GM23338 (cell line): ENCODE measurements around the gene INPP4B. TPM values are rescaled to one million over a fixed set of nuclear protein-coding genes. Genes with fewer than 3 reads are reported as not detected.

Source experiments
- ATAC-seq: fragments of 200-7000 bp; cut with Tn5 transposase; 3 replicates; pipeline ENCODE4 v1.9.1; 2020
- DNase-seq: peaks from one replicate; pipeline ENCODE4 v3.0.0-alpha.2; 2015; ENCODE audit warnings: low spot score
- H2AFZ ChIP-seq: fragments of 200-600 bp; sonication (generic); 2 replicates; pipeline ENCODE4 v1.8.0; 2016; ENCODE audit warnings: antibody characterized with exemption, mild to moderate bottlenecking, moderate library complexity
- H3F3A ChIP-seq: fragments of 200-600 bp; sonication (generic); replicated peaks from 2 replicates; pipeline ENCODE4 v1.8.0; 2017; ENCODE audit warnings: antibody characterized with exemption, mixed run types, low read depth
- H3K27ac ChIP-seq: fragments of 200-600 bp; sonication (generic); 2 replicates; pipeline ENCODE4 v1.6.1; 2016; ENCODE audit warnings: low read depth
- H3K27me3 ChIP-seq: fragments of 200-600 bp; sonication (generic); 2 replicates; pipeline ENCODE4 v1.8.0; 2016; ENCODE audit warnings: mild to moderate bottlenecking, mixed run types, moderate library complexity; ENCODE audit not compliant: insufficient read depth
- H3K36me3 ChIP-seq: fragments of 200-600 bp; sonication (generic); 2 replicates; pipeline ENCODE4 v1.8.0; 2016; ENCODE audit warnings: mild to moderate bottlenecking; ENCODE audit not compliant: insufficient read depth
- H3K4me1 ChIP-seq: fragments of 200-600 bp; sonication (generic); 2 replicates; pipeline ENCODE4 v1.8.0; 2016; ENCODE audit warnings: mild to moderate bottlenecking, moderate library complexity; ENCODE audit not compliant: insufficient read depth
- H3K4me2 ChIP-seq: fragments of 200-600 bp; sonication (generic); 2 replicates; pipeline ENCODE4 v1.7.1; 2017; ENCODE audit warnings: mixed run types
- H3K4me3 ChIP-seq: fragments of 200-600 bp; sonication (generic); 2 replicates; pipeline ENCODE4 v1.6.1; 2016; ENCODE audit warnings: mixed run types
- H3K79me2 ChIP-seq: fragments of 200-600 bp; sonication (generic); replicated peaks from 2 replicates; pipeline ENCODE4 v1.8.0; 2017; ENCODE audit warnings: mild to moderate bottlenecking; ENCODE audit not compliant: insufficient read depth
- H3K9me2 ChIP-seq: fragments of 200-600 bp; sonication (generic); 2 replicates; pipeline ENCODE4 v1.8.0; 2017; ENCODE audit not compliant: insufficient read depth
- H4K20me1 ChIP-seq: fragments of 200-600 bp; sonication (generic); replicated peaks from 2 replicates; pipeline ENCODE4 v1.8.0; 2017; ENCODE audit warnings: mild to moderate bottlenecking; ENCODE audit not compliant: insufficient read depth
- H3K27ac Mint-ChIP-seq: 2 replicates; pipeline ENCODE4 v1.8.0; 2020; ENCODE audit warnings: inconsistent platforms, mild to moderate bottlenecking, moderate library complexity, mixed read lengths
- H3K27me3 Mint-ChIP-seq: 3 replicates; pipeline ENCODE4 v1.8.0; 2022; ENCODE audit warnings: low read depth, mild to moderate bottlenecking, moderate library complexity, mixed read lengths, inconsistent platforms; ENCODE audit not compliant: insufficient read depth, poor library complexity
- H3K36me3 Mint-ChIP-seq: 3 replicates; pipeline ENCODE4 v1.8.0; 2021; ENCODE audit warnings: low read depth, mild to moderate bottlenecking, inconsistent platforms, moderate library complexity, mixed read lengths
- H3K4me1 Mint-ChIP-seq: 3 replicates; pipeline ENCODE4 v1.8.0; 2020; ENCODE audit warnings: mild to moderate bottlenecking, inconsistent platforms, mixed read lengths
- H3K4me3 Mint-ChIP-seq: 3 replicates; pipeline ENCODE4 v1.8.0; 2021; ENCODE audit warnings: moderate library complexity, mild to moderate bottlenecking, inconsistent platforms, mixed read lengths
- H3K9me3 Mint-ChIP-seq: 3 replicates; pipeline ENCODE4 v1.8.0; 2020; ENCODE audit warnings: moderate library complexity, mild to moderate bottlenecking, inconsistent platforms, mixed read lengths
- CREB1 ChIP-seq: fragments of 250-450 bp; sonication (Bioruptor Pico); IDR thresholded peaks from 2 replicates; pipeline ENCODE4 v1.5.0; 2020; ENCODE audit warnings: low read depth, mild to moderate bottlenecking, moderate library complexity
- ETS1 ChIP-seq: IDR thresholded peaks from 2 replicates; pipeline ENCODE4 v1.6.1; 2016; ENCODE audit warnings: antibody characterized with exemption
- EZH2 ChIP-seq: fragments of 200-600 bp; sonication (generic); IDR thresholded peaks from one replicate; pipeline ENCODE4 v1.8.0; 2017; ENCODE audit warnings: antibody characterized with exemption, mild to moderate bottlenecking, low read depth; ENCODE audit not compliant: unreplicated experiment
- EZH2phosphoT487 ChIP-seq: fragments of 200-600 bp; sonication (generic); IDR thresholded peaks from one replicate; pipeline ENCODE4 v1.8.1; 2018; ENCODE audit warnings: antibody characterized with exemption; ENCODE audit not compliant: unreplicated experiment
- NANOG ChIP-seq: IDR thresholded peaks from 2 replicates; pipeline ENCODE4 v1.6.1; 2016; ENCODE audit warnings: antibody characterized with exemption, borderline replicate concordance
- POLR2AphosphoS5 ChIP-seq: IDR thresholded peaks from 2 replicates; pipeline ENCODE4 v1.6.1; 2016; ENCODE audit warnings: antibody characterized with exemption, low read depth
- ZNF114 ChIP-seq: fragments of 250-450 bp; sonication (Bioruptor Pico); IDR thresholded peaks from 2 replicates; pipeline ENCODE4 v1.5.0; 2020; ENCODE audit warnings: mild to moderate bottlenecking, moderate library complexity
- polyA plus RNA-seq: library from polyadenylated mRNA; unstranded; fragments of >200 nt; fragmentation: Nextera tagmentation; extraction: Ambion mirVana; gene quantifications from 2 replicates; pipeline ENCODE4 v1.2.1, GENCODE V29; 2016
- total RNA-seq: library from RNA; depleted of rRNA; stranded (reverse); fragments of >200 nt; shearing (Covaris generic); gene quantifications from 2 replicates; pipeline ENCODE4 v1.2.3, GENCODE V29; 2014
- TF ChIP-seq, protein P1 (sequence below), 2 experiments: fragments of 200-600 bp in 1 of 2; sonication (generic) in 1 of 2; conservative IDR thresholded peaks; 2 replicates each; pipeline versions ENCODE4 v1.5.1 to v1.6.1; 2016 to 2017; ENCODE audit warnings: antibody characterized with exemption in 2 of 2, low read depth in 2 of 2, mild to moderate bottlenecking in 2 of 2, moderate library complexity in 1 of 2
- TF ChIP-seq, protein P2 (sequence below): IDR thresholded peaks from one replicate; pipeline ENCODE4 v1.6.1; 2018; ENCODE audit warnings: antibody characterized with exemption; ENCODE audit not compliant: unreplicated experiment

INPP4B gene
- total and polyA plus RNA-seq, 2 experiments from 2014 or later, result 0.11 to 0.14 TPM

- peaks cover 11% of the 10 kb centered on the region; the same call in 1 of the 2 replicates for H3K36me3 ChIP-seq
- Mint-ChIP-seq H3K4me1 (no peaks in the 10 kb centered on the region), H3K4me3 (no peak overlapping the region), H3K9me3 (peaks cover 43% of the 10 kb centered on the region), H3K27ac (no peak overlapping the region), H3K27me3 (no peaks in the 10 kb centered on the region), H3K36me3 (peaks cover 16% of the 10 kb centered on the region; the same call in 2 of the 3 replicates)
- H4K20me1 ChIP-seq, result no peaks in the 10 kb centered on the region
- no peak overlapping the region for H3K4me3 ChIP-seq
- 0 out of 2 replicates have a peak, but pooled peaks cover 4% of the 10 kb centered on the region for H3K9me2 ChIP-seq
- no peaks in the 10 kb centered on the region for H3F3A ChIP-seq
- no peaks in the 10 kb centered on the region for H3K27me3 ChIP-seq
- no peak for TF ChIP-seq EZH2phosphoT487
- TF ChIP-seq ETS1, result no peak
- TF ChIP-seq, protein P1, sequence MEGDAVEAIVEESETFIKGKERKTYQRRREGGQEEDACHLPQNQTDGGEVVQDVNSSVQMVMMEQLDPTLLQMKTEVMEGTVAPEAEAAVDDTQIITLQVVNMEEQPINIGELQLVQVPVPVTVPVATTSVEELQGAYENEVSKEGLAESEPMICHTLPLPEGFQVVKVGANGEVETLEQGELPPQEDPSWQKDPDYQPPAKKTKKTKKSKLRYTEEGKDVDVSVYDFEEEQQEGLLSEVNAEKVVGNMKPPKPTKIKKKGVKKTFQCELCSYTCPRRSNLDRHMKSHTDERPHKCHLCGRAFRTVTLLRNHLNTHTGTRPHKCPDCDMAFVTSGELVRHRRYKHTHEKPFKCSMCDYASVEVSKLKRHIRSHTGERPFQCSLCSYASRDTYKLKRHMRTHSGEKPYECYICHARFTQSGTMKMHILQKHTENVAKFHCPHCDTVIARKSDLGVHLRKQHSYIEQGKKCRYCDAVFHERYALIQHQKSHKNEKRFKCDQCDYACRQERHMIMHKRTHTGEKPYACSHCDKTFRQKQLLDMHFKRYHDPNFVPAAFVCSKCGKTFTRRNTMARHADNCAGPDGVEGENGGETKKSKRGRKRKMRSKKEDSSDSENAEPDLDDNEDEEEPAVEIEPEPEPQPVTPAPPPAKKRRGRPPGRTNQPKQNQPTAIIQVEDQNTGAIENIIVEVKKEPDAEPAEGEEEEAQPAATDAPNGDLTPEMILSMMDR (conservative IDR thresholded peaks at IDR 0.05; ENCODE audit: low read depth in 2 of 2), result no peak
- no peak for TF ChIP-seq CREB1
- no peak for TF ChIP-seq ZNF114
- TF ChIP-seq, protein P2, sequence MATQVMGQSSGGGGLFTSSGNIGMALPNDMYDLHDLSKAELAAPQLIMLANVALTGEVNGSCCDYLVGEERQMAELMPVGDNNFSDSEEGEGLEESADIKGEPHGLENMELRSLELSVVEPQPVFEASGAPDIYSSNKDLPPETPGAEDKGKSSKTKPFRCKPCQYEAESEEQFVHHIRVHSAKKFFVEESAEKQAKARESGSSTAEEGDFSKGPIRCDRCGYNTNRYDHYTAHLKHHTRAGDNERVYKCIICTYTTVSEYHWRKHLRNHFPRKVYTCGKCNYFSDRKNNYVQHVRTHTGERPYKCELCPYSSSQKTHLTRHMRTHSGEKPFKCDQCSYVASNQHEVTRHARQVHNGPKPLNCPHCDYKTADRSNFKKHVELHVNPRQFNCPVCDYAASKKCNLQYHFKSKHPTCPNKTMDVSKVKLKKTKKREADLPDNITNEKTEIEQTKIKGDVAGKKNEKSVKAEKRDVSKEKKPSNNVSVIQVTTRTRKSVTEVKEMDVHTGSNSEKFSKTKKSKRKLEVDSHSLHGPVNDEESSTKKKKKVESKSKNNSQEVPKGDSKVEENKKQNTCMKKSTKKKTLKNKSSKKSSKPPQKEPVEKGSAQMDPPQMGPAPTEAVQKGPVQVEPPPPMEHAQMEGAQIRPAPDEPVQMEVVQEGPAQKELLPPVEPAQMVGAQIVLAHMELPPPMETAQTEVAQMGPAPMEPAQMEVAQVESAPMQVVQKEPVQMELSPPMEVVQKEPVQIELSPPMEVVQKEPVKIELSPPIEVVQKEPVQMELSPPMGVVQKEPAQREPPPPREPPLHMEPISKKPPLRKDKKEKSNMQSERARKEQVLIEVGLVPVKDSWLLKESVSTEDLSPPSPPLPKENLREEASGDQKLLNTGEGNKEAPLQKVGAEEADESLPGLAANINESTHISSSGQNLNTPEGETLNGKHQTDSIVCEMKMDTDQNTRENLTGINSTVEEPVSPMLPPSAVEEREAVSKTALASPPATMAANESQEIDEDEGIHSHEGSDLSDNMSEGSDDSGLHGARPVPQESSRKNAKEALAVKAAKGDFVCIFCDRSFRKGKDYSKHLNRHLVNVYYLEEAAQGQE, result no peak
- no peak for TF ChIP-seq NANOG
- no peak for TF ChIP-seq POLR2AphosphoS5
- TF ChIP-seq EZH2, result no peak
- no peak overlapping the region for H3K4me2 ChIP-seq
- H3K27ac ChIP-seq, result no peak overlapping the region
- no peaks in the 10 kb centered on the region for H3K4me1 ChIP-seq
- ATAC-seq (no peak), DNase-seq (no peak)
- H3K79me2 ChIP-seq, result no peaks in the 10 kb centered on the region
- H2AFZ ChIP-seq, result no peak overlapping the region
Measured at GRCh38 chr4:141999446-142000143, 846.5 kb downstream of the INPP4B start.
